ENCODE measurements around the gene NRP2. TPM values are rescaled to one million over a fixed set of nuclear protein-coding genes. Genes with fewer than 3 reads are reported as not detected.

The NRP2 gene
- total RNA-seq, 4 donors from 2014 or later, result 128 to 196 (median 176) TPM

- Histone ChIP-seq H3K27me3 (no peaks in the 10 kb centered on the region), H3K4me1 (peaks cover 0 to 91% (median 37%) of the 10 kb centered on the region in 4 donors), H3K27ac (peak overlapping the region in 2 of 4 donors; percentile 80 to 84), H3K9me3 (no peaks in the 10 kb centered on the region), H3K4me3 (no peak overlapping the region), H3K36me3 (no peaks in the 10 kb centered on the region)
- 49 to 53% methylated on average over 5 of the region's 5 CpGs for WGBS, 2 donors
- no peak for DNase-seq (ENCODE audit: low spot score in 2 of 2)
- TF ChIP-seq POLR2A (IDR thresholded peaks at IDR 0.05) (no peak), EP300 (IDR thresholded peaks at IDR 0.05) (no peak), CTCF (IDR thresholded peaks at IDR 0.05) (no peak)
Observed at GRCh38 chr2:205783872-205784499, 101.7 kb downstream of the NRP2 start.

GRCh38 chr2:205785507-205786260 is 103.4 kb downstream of the NRP2 start:
- H3K4me3 ChIP-seq, result no peak overlapping the region
- H3K27me3 ChIP-seq, result no peaks in the 10 kb centered on the region
- peak in 1 of 2 donors; percentile 27 for DNase-seq (ENCODE audit: low spot score in 2 of 2)
- H3K4me1 ChIP-seq, result peaks cover 0 to 88% (median 37%) of the 10 kb centered on the region in 4 donors
- TF ChIP-seq EP300 (IDR thresholded peaks at IDR 0.05) (peak in 1 of 2 donors; percentile 66), CTCF (IDR thresholded peaks at IDR 0.05) (no peak)
- no peaks in the 10 kb centered on the region for H3K9me3 ChIP-seq
- H3K36me3 ChIP-seq, result no peaks in the 10 kb centered on the region
- peak overlapping the region in 3 of 4 donors; percentile 37 to 84 (median 80) for H3K27ac ChIP-seq
- WGBS, 2 donors, result 28 to 36% methylated on average over 7 of the region's 7 CpGs

GRCh38 chr2:205786976-205787375 is 104.7 kb downstream of the NRP2 start:
- peak overlapping the region in 3 of 4 donors; percentile 37 to 84 (median 80) for H3K27ac ChIP-seq
- H3K4me1 ChIP-seq, result peaks cover 0 to 76% (median 33%) of the 10 kb centered on the region in 4 donors
- H3K4me3 ChIP-seq, result no peak overlapping the region
- H3K36me3 ChIP-seq, result no peaks in the 10 kb centered on the region
- H3K9me3 ChIP-seq, result no peaks in the 10 kb centered on the region
- DNase-seq (ENCODE audit: low spot score in 2 of 2), result no peak
- TF ChIP-seq POLR2A (IDR thresholded peaks at IDR 0.05) (no peak), CTCF (IDR thresholded peaks at IDR 0.05) (no peak), EP300 (IDR thresholded peaks at IDR 0.05) (no peak)
- H3K27me3 ChIP-seq, result no peaks in the 10 kb centered on the region
- 83 to 94% methylated on average over 4 of the region's 4 CpGs for WGBS, 2 donors

DNA sequence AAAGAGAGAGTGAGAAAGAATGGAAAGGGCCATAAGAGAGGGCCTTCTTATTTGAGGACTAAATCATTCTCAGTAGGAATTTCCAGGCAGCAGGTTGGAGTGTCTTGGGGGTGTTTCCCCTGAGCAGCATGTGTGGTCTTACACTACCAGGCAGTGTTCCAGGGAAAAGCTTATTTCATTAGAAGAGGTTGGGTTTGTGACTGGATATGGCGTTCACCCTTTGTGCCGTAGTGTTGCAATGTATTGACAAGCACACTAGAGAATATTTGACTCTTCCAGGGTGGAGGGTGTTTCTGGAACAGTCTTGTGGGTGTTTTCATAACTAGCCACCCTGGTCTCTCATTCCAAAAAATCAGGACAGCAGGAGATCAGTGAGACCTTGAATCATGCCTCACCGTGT is 105.5 kb downstream of the NRP2 start:
- TF ChIP-seq EP300 (IDR thresholded peaks at IDR 0.05) (peak; percentile 41 to 88), POLR2A (IDR thresholded peaks at IDR 0.05) (no peak), CTCF (IDR thresholded peaks at IDR 0.05) (no peak)
- Histone ChIP-seq H3K9me3 (no peaks in the 10 kb centered on the region), H3K36me3 (peaks cover 0 to 7% (median 0%) of the 10 kb centered on the region in 3 donors), H3K27me3 (no peaks in the 10 kb centered on the region), H3K4me3 (no peak overlapping the region), H3K4me1 (peaks cover 0 to 70% (median 33%) of the 10 kb centered on the region in 4 donors), H3K27ac (peak overlapping the region in 3 of 4 donors; percentile 2 to 84 (median 80))
- DNase-seq (ENCODE audit: low spot score in 2 of 2), result peak in 1 of 2 donors; percentile 72
- 53 to 68% methylated on average over 3 of the region's 3 CpGs for WGBS, 2 donors

GRCh38 chr2:205789906-205790305 is 107.6 kb downstream of the NRP2 start:
- Histone ChIP-seq H3K4me3 (no peak overlapping the region), H3K9me3 (no peaks in the 10 kb centered on the region), H3K27ac (peak overlapping the region in 2 of 4 donors; percentile 18 to 80), H3K27me3 (no peaks in the 10 kb centered on the region), H3K4me1 (peaks cover 0 to 52% (median 22%) of the 10 kb centered on the region in 4 donors), H3K36me3 (peaks cover 0 to 29% (median 1%) of the 10 kb centered on the region in 3 donors)
- no peak for TF ChIP-seq POLR2A (IDR thresholded peaks at IDR 0.05)
- peak in 1 of 2 donors; percentile 24 for TF ChIP-seq EP300 (IDR thresholded peaks at IDR 0.05)
- TF ChIP-seq CTCF (IDR thresholded peaks at IDR 0.05), result no peak
- peak in 1 of 2 donors; percentile 31 for DNase-seq (ENCODE audit: low spot score in 2 of 2)
- WGBS, 2 donors, result 74% methylated on average over 1 of the region's 1 CpG
